ENCODE data around the gene UPK3A. TPM values are rescaled to one million over a fixed set of nuclear protein-coding genes. Genes with fewer than 3 reads are reported as not detected.

Gene UPK3A
- total RNA-seq, 1 donor from 2014 or later, result 0.29 TPM

GRCh38 chr22:45303181-45303580 lies 18.4 kb downstream of the UPK3A start:
- no peak for TF ChIP-seq CTCF (conservative IDR thresholded peaks at IDR 0.05)
- no peak overlapping the region for H3K4me3 Mint-ChIP-seq
- H3K4me1 Mint-ChIP-seq (ENCODE audit: unreplicated experiment), result peaks cover 5% of the 10 kb centered on the region
- H3K27me3 Mint-ChIP-seq, result no peaks in the 10 kb centered on the region
- no peaks in the 10 kb centered on the region for H3K36me3 Mint-ChIP-seq
- H3K27ac Mint-ChIP-seq, result no peak overlapping the region
- no peak for DNase-seq (ENCODE audit: extremely low spot score, unreplicated experiment)
- no peaks in the 10 kb centered on the region for H3K9me3 Mint-ChIP-seq

- H3K4me1 Mint-ChIP-seq (ENCODE audit: unreplicated experiment), result peaks cover 15% of the 10 kb centered on the region
- no peak for TF ChIP-seq CTCF (conservative IDR thresholded peaks at IDR 0.05)
- H3K9me3 Mint-ChIP-seq, result no peaks in the 10 kb centered on the region
- DNase-seq (ENCODE audit: extremely low spot score, unreplicated experiment), result no peak
- no peak overlapping the region for H3K4me3 Mint-ChIP-seq
- H3K36me3 Mint-ChIP-seq, result no peaks in the 10 kb centered on the region
- no peaks in the 10 kb centered on the region for H3K27me3 Mint-ChIP-seq
- H3K27ac Mint-ChIP-seq, result no peak overlapping the region
Observed at GRCh38 chr22:45304971-45305370, 20.2 kb downstream of the UPK3A start.

GRCh38 chr22:45305456-45306075 lies 20.8 kb downstream of the UPK3A start:
- H3K4me3 Mint-ChIP-seq, result no peak overlapping the region
- no peaks in the 10 kb centered on the region for H3K36me3 Mint-ChIP-seq
- H3K27ac Mint-ChIP-seq, result peak overlapping the region; percentile 25
- H3K9me3 Mint-ChIP-seq, result no peaks in the 10 kb centered on the region
- DNase-seq (ENCODE audit: extremely low spot score, unreplicated experiment), result no peak
- TF ChIP-seq CTCF (conservative IDR thresholded peaks at IDR 0.05), result no peak
- peaks cover 16% of the 10 kb centered on the region for H3K4me1 Mint-ChIP-seq (ENCODE audit: unreplicated experiment)
- no peaks in the 10 kb centered on the region for H3K27me3 Mint-ChIP-seq

- DNase-seq (ENCODE audit: extremely low spot score, unreplicated experiment), result no peak
- H3K36me3 Mint-ChIP-seq, result peaks cover 5% of the 10 kb centered on the region
- no peak overlapping the region for H3K4me3 Mint-ChIP-seq
- no peak for TF ChIP-seq CTCF (conservative IDR thresholded peaks at IDR 0.05)
- H3K4me1 Mint-ChIP-seq (ENCODE audit: unreplicated experiment), result peaks cover 21% of the 10 kb centered on the region
- H3K27ac Mint-ChIP-seq, result peak overlapping the region; percentile 25
- peaks cover 3% of the 10 kb centered on the region for H3K27me3 Mint-ChIP-seq
- H3K9me3 Mint-ChIP-seq, result no peaks in the 10 kb centered on the region
Observed at GRCh38 chr22:45306139-45306538, 21.4 kb downstream of the UPK3A start.

- Mint-ChIP-seq H3K4me1 (ENCODE audit: unreplicated experiment) (peaks cover 23% of the 10 kb centered on the region), H3K9me3 (no peaks in the 10 kb centered on the region), H3K36me3 (peaks cover 15% of the 10 kb centered on the region), H3K4me3 (peak overlapping the region; percentile 90), H3K27me3 (peaks cover 3% of the 10 kb centered on the region), H3K27ac (peak overlapping the region; percentile 94)
- no peak for TF ChIP-seq CTCF (conservative IDR thresholded peaks at IDR 0.05)
- no peak for DNase-seq (ENCODE audit: extremely low spot score, unreplicated experiment)
Observed at GRCh38 chr22:45308391-45308956, 23.7 kb downstream of the UPK3A start.

Data from type B pancreatic cell (in vitro differentiated cells).